Measurements from ENCODE around the gene TAC4. TPM values are rescaled to one million over a fixed set of nuclear protein-coding genes. Genes with fewer than 3 reads are reported as not detected.

TAC4 gene
- total and polyA plus RNA-seq, 9 of the 15 experiments (the other 6 are each of a cell fraction or from before 2014, with no cell fraction given), result 0.17 TPM; not detected in 8

GRCh38 chr17:49880291-49881053 is 32.6 kb upstream of the TAC4 start (continued):
- TF ChIP-seq EP300 (IDR thresholded peaks at IDR 0.05; ENCODE audit: low read length), result no peak
- TF ChIP-seq HEY1 (CRISPR knock-in tag; IDR thresholded peaks at IDR 0.05; ENCODE audit: borderline replicate concordance), result no peak
- TF ChIP-seq ILF3 (IDR thresholded peaks at IDR 0.05; ENCODE audit: borderline replicate concordance), result no peak
- TF ChIP-seq PTBP1 (IDR thresholded peaks at IDR 0.05; ENCODE audit: low read depth, low read length), result no peak
- TF ChIP-seq ZNF77 (CRISPR knock-in tag; IDR thresholded peaks at IDR 0.05), result no peak
- TF ChIP-seq, protein P1, sequence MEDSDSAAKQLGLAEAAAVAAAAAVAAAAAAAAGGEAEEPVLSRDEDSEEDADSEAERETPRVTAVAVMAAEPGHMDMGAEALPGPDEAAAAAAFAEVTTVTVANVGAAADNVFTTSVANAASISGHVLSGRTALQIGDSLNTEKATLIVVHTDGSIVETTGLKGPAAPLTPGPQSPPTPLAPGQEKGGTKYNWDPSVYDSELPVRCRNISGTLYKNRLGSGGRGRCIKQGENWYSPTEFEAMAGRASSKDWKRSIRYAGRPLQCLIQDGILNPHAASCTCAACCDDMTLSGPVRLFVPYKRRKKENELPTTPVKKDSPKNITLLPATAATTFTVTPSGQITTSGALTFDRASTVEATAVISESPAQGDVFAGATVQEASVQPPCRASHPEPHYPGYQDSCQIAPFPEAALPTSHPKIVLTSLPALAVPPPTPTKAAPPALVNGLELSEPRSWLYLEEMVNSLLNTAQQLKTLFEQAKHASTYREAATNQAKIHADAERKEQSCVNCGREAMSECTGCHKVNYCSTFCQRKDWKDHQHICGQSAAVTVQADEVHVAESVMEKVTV (CRISPR knock-in tag; IDR thresholded peaks at IDR 0.05), result peak; percentile 50; the same call in 1 of the 2 replicates
- TF ChIP-seq RFX7 (CRISPR knock-in tag; IDR thresholded peaks at IDR 0.05), result no peak
- no peak for TF ChIP-seq ZNF696 (CRISPR knock-in tag; conservative IDR thresholded peaks at IDR 0.05)
- TF ChIP-seq CBFA2T3 (IDR thresholded peaks at IDR 0.05), result no peak
- TF ChIP-seq MBD1 (CRISPR knock-in tag; IDR thresholded peaks at IDR 0.05), result no peak
- TF ChIP-seq PYGO2 (tag; IDR thresholded peaks at IDR 0.05), result no peak
- no peak for TF ChIP-seq CBX1 (IDR thresholded peaks at IDR 0.05; ENCODE audit: low read depth)
- TF ChIP-seq L3MBTL2 (IDR thresholded peaks at IDR 0.05), result no peak
- no peak for TF ChIP-seq LARP7 (IDR thresholded peaks at IDR 0.05)
- TF ChIP-seq ZNF695 (CRISPR knock-in tag; IDR thresholded peaks at IDR 0.05), result no peak
- no peak for TF ChIP-seq RBM25 (IDR thresholded peaks at IDR 0.05; ENCODE audit: low read depth, low read length, severe bottlenecking)
- TF ChIP-seq RBM15 (IDR thresholded peaks at IDR 0.05; ENCODE audit: insufficient read depth, low read length), result no peak
- TF ChIP-seq MCM5 (IDR thresholded peaks at IDR 0.05; ENCODE audit: low read depth), result no peak
- no peak for TF ChIP-seq IRF2 (CRISPR knock-in tag; IDR thresholded peaks at IDR 0.05)
- TF ChIP-seq THRAP3 (IDR thresholded peaks at IDR 0.05; ENCODE audit: borderline replicate concordance), result no peak
- TF ChIP-seq, protein P2, sequence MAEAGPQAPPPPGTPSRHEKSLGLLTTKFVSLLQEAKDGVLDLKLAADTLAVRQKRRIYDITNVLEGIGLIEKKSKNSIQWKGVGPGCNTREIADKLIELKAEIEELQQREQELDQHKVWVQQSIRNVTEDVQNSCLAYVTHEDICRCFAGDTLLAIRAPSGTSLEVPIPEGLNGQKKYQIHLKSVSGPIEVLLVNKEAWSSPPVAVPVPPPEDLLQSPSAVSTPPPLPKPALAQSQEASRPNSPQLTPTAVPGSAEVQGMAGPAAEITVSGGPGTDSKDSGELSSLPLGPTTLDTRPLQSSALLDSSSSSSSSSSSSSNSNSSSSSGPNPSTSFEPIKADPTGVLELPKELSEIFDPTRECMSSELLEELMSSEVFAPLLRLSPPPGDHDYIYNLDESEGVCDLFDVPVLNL (CRISPR knock-in tag; IDR thresholded peaks at IDR 0.05; ENCODE audit: low read depth), result no peak
- no peak for TF ChIP-seq YBX1 (IDR thresholded peaks at IDR 0.05)
- TF ChIP-seq, protein P3, sequence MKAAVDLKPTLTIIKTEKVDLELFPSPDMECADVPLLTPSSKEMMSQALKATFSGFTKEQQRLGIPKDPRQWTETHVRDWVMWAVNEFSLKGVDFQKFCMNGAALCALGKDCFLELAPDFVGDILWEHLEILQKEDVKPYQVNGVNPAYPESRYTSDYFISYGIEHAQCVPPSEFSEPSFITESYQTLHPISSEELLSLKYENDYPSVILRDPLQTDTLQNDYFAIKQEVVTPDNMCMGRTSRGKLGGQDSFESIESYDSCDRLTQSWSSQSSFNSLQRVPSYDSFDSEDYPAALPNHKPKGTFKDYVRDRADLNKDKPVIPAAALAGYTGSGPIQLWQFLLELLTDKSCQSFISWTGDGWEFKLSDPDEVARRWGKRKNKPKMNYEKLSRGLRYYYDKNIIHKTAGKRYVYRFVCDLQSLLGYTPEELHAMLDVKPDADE (conservative IDR thresholded peaks at IDR 0.05; ENCODE audit: control insufficient read depth, low read depth, low read length), result 0 out of 2 replicates have a peak, but pooled peaks have one; percentile 34

Measured in K562 (cell line).